Posterior cingulate gyrus (tissue), 11 donors: Measurements from ENCODE around the gene MCU.

Source experiments
- DNase-seq, 10 donors: peaks; one replicate each; pipeline versions ENCODE4 v3.0.0 to v3.0.0-alpha.2; 2020 to 2021; ENCODE audit warnings: mixed read lengths in 3 of 10
- intact Hi-C: fragments of 100-400 bp; cut with DNase I; formaldehyde crosslinking; loops from one replicate; pipeline ENCODE4 v1.15.1; 2023

The MCU gene

DNA sequence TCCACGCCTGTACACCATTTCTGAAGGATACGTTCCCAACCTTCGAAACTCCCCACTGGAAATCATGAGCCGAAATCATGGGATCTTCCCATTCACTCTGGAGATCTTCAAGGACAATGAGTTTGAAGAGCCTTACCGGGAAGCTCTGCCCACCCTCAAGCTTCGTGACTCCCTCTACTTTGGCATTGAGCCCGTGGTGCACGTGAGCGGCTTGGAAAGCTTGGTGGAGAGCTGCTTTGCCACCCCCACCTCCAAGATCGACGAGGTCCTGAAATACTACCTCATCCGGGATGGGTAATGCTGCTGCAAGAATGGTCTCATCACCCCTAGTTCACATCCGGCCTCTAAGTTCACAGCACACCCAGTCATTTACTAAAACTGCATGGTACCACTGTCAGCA is 232.4 kb downstream of the MCU start:
- intact Hi-C loops = no loop called here
- no peak for DNase-seq

DNA sequence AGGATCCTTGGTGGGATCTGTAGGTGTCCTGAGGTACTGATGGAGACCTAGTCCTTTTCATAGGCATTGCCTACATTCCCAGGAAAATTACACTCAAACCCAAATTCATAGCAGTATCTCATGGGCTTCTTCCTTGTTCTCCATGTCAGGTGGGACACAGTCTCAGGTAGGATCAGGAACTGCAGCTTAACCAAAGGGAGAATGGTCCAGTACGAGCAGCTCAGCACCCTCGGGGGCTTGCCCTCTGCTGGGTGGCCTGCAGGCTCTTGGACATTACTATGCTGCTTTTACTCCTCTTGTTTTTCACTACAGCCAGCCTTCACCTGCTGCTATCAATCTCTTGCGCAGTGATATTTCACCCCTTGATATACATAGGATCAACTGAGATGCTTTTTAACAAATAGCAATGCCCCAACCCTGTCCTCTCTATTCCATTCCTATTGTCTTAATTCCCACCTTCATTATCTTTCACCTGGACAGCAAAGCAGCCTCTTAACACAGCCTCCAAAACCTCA is 234.1 kb downstream of the MCU start:
- intact Hi-C loops = no loop called here
- DNase-seq = no peak

DNA sequence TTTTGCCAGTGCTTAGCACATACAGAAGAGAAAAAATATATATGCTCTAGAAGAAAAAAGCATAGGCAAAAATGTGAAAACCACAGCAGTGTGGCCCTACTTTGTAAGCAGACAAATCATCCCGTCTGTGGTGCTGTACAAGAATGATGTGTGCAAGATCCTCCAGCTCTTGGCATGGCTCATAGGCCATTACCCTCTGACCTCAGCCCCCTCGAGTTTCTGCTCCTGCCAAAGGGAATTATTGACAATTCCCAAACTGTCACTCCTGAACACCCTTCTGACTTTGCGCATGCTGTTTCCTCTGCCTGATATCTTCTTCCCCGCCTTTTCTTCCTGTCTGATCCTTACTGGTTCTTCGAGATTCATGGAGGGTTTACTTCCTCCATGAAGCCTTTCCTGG is 235.5 kb downstream of the MCU start:
- DNase-seq = no peak
- intact Hi-C loops = no loop called here

- no peak for DNase-seq
- intact Hi-C loops = no loop called here
These were observed 236.9 kb downstream of the MCU start for GRCh38 chr10:72928798-72929197.

DNA sequence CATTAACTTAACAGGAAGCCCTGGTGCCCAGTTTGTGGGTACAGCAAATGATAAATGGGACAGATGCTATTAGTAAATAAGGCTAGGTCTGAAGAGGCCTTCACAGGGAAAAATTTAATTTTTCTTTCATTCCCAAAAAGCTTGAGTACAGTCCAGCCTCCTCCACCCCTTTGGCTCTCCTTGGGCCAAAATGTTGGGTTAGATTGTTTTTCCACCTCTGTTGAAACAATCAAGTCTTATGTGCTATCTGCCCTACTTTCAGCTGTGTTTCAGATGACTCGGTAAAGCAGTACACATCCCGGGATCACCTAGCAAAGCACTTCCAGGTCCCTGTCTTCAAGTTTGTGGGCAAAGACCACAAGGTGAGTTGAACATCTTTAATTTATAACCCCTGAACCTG is 238.3 kb downstream of the MCU start:
- no peak for DNase-seq
- intact Hi-C loops = no loop called here

- intact Hi-C loops = no loop called here
These were observed 240.5 kb downstream of the MCU start for GRCh38 chr10:72932259-72933015.

GRCh38 chr10:72935361-72935760 is 243.4 kb downstream of the MCU start:
- intact Hi-C loops = no loop called here
- DNase-seq = no peak

More at GRCh38 chr10:72932259-72933015, 240.5 kb downstream of the MCU start:
- DNase-seq = no peak
